GM19395 (cell line): Measurements from ENCODE around the gene RPL10.

Experiments
- ATAC-seq: cut with Tn5 transposase; IDR thresholded peaks from one replicate; pipeline ENCODE4 v1.9.1; 2021; ENCODE audit warnings: mild to moderate bottlenecking, moderate library complexity; ENCODE audit not compliant: unreplicated experiment

RPL10 gene

GRCh38 chrX:154443992-154444754, 46.0 kb downstream of the RPL10 start, which contains the start of gene FAM50A:
TSS of gene FAM50A (plus strand) at chrX:154444141. CDS start at chrX:154444236, 95 bp downstream.
- peak; percentile 77 for ATAC-seq

GRCh38 chrX:154444755-154445246, 46.6 kb downstream of the RPL10 start:
- no peak for ATAC-seq

GRCh38 chrX:154445776-154446175, 47.6 kb downstream of the RPL10 start:
- ATAC-seq, result no peak

GRCh38 chrX:154446430-154446829, 48.3 kb downstream of the RPL10 start:
- ATAC-seq, result no peak

- no peak for ATAC-seq
Observed at GRCh38 chrX:154448484-154448883, 50.3 kb downstream of the RPL10 start.

GRCh38 chrX:154449618-154450017, 51.4 kb downstream of the RPL10 start:
- ATAC-seq, result no peak

- ATAC-seq, result no peak
Observed at GRCh38 chrX:154450312-154450711, 52.1 kb downstream of the RPL10 start.
